Colonic mucosa (tissue), 4 donors: ENCODE results near the gene EML1. TPM values are rescaled to one million over a fixed set of nuclear protein-coding genes. Genes with fewer than 3 reads are reported as not detected.

Experiments
- DNase-seq: peaks from one replicate; pipeline ENCODE4 v3.0.0-alpha.2; 2020
- H3K27ac ChIP-seq: fragments of 200-600 bp; one replicate; pipeline ENCODE4 v1.8.0; 2021
- H3K27me3 ChIP-seq: fragments of 200-600 bp; one replicate; pipeline ENCODE4 v1.8.0; 2021
- H3K36me3 ChIP-seq: fragments of 200-600 bp; one replicate; pipeline ENCODE4 v1.8.0; 2021
- H3K4me1 ChIP-seq: fragments of 200-600 bp; one replicate; pipeline ENCODE4 v1.8.0; 2021; ENCODE audit warnings: mild to moderate bottlenecking
- H3K4me3 ChIP-seq: fragments of 200-600 bp; one replicate; pipeline ENCODE4 v1.8.0; 2021
- H3K9ac ChIP-seq, 2 donors: one replicate each; pipeline ENCODE4 v1.7.0; 2013; ENCODE audit warnings: control low read depth in 2 of 2, low read depth in 2 of 2, low read length in 2 of 2
- H3K9me3 ChIP-seq: fragments of 200-600 bp; one replicate; pipeline ENCODE4 v1.8.0; 2021
- intact Hi-C: fragments of 100-400 bp; cut with DNase I; formaldehyde crosslinking; loops from one replicate; pipeline ENCODE4 v1.14.1; 2022
- total RNA-seq, 2 donors: library from RNA; stranded (reverse); fragmentation: NEBNext Ultra II Directional in 1 of 2; extraction: Animal tissue kit (Norgen Biotek cat#: 25700) in 1 of 2; gene quantifications; one replicate each; pipeline ENCODE4 v1.2.1, GENCODE V29; 2021
- TF ChIP-seq, protein P1 (sequence below): fragments of 200-600 bp; IDR thresholded peaks from one replicate; pipeline ENCODE4 v1.8.0; 2022; ENCODE audit warnings: antibody characterized with exemption, mild to moderate bottlenecking
- donor health status: healthy.
- donor health status: DM: no; HTN: no; CAD: no.
- donor health status: DM: no; HTN: no; CAD: no.

Gene EML1
- total RNA-seq, 2 donors from 2014 or later, result 3.6 to 14.2 TPM

DNA sequence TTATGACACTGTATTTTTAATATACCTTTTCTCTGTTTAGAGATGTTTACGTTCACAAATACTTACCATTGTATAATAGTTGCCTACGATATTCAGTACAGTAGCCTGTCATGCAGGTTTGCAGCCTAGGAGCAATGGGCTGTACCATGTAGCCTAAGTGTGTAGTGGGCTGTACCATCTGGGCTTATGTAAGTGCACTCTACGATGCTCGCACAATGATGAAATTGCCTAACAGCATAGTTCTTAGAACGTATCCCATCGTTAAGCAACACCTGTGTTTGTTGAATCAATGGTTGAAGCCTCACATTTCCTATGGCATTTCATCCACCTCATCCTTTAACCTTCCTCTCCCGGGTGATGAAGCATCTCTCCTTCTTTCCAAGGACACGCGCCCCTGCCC lies 12.5 kb upstream of the EML1 start:
- intact Hi-C loops, result no loop called here
- no peak for DNase-seq
- TF ChIP-seq, protein P1, sequence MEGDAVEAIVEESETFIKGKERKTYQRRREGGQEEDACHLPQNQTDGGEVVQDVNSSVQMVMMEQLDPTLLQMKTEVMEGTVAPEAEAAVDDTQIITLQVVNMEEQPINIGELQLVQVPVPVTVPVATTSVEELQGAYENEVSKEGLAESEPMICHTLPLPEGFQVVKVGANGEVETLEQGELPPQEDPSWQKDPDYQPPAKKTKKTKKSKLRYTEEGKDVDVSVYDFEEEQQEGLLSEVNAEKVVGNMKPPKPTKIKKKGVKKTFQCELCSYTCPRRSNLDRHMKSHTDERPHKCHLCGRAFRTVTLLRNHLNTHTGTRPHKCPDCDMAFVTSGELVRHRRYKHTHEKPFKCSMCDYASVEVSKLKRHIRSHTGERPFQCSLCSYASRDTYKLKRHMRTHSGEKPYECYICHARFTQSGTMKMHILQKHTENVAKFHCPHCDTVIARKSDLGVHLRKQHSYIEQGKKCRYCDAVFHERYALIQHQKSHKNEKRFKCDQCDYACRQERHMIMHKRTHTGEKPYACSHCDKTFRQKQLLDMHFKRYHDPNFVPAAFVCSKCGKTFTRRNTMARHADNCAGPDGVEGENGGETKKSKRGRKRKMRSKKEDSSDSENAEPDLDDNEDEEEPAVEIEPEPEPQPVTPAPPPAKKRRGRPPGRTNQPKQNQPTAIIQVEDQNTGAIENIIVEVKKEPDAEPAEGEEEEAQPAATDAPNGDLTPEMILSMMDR, result no peak
- Histone ChIP-seq H3K36me3 (no peaks in the 10 kb centered on the region), H3K27ac (no peak overlapping the region), H3K9me3 (no peaks in the 10 kb centered on the region), H3K4me3 (no peak overlapping the region), H3K4me1 (no peaks in the 10 kb centered on the region), H3K27me3 (no peaks in the 10 kb centered on the region), H3K9ac (no peak overlapping the region)

DNA sequence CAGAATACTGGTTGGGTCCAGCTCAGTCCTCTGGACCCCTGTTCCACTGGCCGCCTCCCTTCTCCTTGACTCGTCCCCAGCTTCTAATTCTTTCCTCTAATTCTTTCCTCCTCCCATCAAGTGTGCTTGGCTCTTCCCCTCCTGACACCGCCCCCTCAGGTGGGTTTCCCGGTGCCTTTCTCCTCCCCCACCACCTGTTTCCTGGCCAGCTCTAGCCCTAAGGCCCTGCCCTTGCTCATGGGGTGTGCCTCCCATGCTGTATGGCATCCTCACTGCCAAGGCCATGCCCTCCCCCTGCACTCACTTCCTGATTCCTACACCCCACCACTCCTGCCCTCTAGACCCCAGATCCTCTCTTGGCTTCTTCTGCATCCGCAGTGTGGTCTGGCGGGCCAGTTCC lies 12.1 kb upstream of the EML1 start:
- TF ChIP-seq, protein P1, result no peak
- Histone ChIP-seq H3K9ac (no peak overlapping the region), H3K4me1 (no peaks in the 10 kb centered on the region), H3K36me3 (no peaks in the 10 kb centered on the region), H3K4me3 (no peak overlapping the region), H3K27ac (no peak overlapping the region), H3K9me3 (no peaks in the 10 kb centered on the region), H3K27me3 (no peaks in the 10 kb centered on the region)
- DNase-seq, result no peak
- intact Hi-C loops, result no loop called here

DNA sequence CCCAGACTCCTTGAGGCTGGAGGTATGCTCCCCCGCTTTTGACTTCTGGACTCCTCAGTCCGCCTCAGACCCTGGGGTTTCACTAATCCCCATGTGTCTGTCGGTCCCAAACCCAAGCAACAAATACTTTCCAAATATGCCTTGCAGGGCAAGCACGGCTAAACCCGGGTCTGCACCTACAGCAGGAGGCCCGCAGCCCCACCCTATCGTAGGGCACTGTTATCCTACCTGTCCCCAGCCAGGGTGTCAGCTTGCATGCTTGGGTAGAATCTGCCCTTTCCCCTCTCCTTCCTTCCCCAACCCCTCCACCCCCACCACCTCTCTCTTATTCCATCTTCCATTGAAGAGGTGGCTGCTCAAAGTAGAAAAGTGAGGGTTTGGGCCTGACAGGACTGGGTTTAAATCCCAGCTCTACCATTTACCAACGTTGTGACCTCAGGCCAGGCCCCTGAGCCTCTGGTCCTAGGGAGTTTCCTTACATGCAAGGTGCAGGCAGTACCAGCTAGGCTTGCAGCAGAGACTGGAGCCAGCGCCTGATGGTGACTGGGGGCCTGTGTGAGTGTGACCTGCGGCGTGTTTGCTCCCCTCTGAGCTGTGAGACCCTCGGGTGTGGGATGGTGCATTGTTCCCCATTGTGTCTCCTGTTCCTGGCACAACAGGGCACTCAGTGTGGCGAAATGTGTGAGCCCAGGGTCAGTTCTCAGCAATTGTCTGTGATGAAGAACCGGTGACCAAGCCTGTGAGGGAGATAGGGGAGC lies 11.2 kb upstream of the EML1 start:
- Histone ChIP-seq H3K27ac (no peak overlapping the region), H3K9me3 (no peaks in the 10 kb centered on the region), H3K36me3 (no peaks in the 10 kb centered on the region), H3K4me1 (no peaks in the 10 kb centered on the region), H3K4me3 (no peak overlapping the region), H3K9ac (no peak overlapping the region), H3K27me3 (no peaks in the 10 kb centered on the region)
- TF ChIP-seq, protein P1, result no peak
- no peak for DNase-seq
- intact Hi-C loops, result no loop called here

GRCh38 chr14:99784508-99784907 lies 8.7 kb upstream of the EML1 start:
- no peaks in the 10 kb centered on the region for H3K36me3 ChIP-seq
- intact Hi-C loops, result no loop called here
- H3K27me3 ChIP-seq, result no peaks in the 10 kb centered on the region
- no peak overlapping the region for H3K9ac ChIP-seq
- H3K4me1 ChIP-seq, result no peaks in the 10 kb centered on the region
- H3K4me3 ChIP-seq, result no peak overlapping the region
- TF ChIP-seq, protein P1, result no peak
- no peak for DNase-seq
- H3K9me3 ChIP-seq, result no peaks in the 10 kb centered on the region
- H3K27ac ChIP-seq, result no peak overlapping the region

- no peaks in the 10 kb centered on the region for H3K9me3 ChIP-seq
- no peaks in the 10 kb centered on the region for H3K27me3 ChIP-seq
- no peak overlapping the region for H3K27ac ChIP-seq
- no peak overlapping the region for H3K9ac ChIP-seq
- intact Hi-C loops, result no loop called here
- H3K4me3 ChIP-seq, result no peak overlapping the region
- no peak for DNase-seq
- TF ChIP-seq, protein P1, result no peak
- no peaks in the 10 kb centered on the region for H3K36me3 ChIP-seq
- H3K4me1 ChIP-seq, result no peaks in the 10 kb centered on the region
Observed at GRCh38 chr14:99785426-99785825, 7.8 kb upstream of the EML1 start.
